Epithelial cell of esophagus (primary cell): ENCODE measurements around the gene GSTA1.
A peak's percentile ranks its signal among the peaks of the same experiment; 100 is the strongest.
"Not testable (repeated sequence)": the region's sequence is repeated elsewhere in the genome, so short reads cannot be mapped to it uniquely, and the experiment has no call there.

ENCODE experiments used
- DNase-seq: peaks from one replicate; pipeline ENCODE4 v3.0.0; 2010; ENCODE audit warnings: low read depth
- H3K4me3 ChIP-seq: 2 replicates; pipeline ENCODE4 v1.5.1; 2011; ENCODE audit warnings: mild to moderate bottlenecking, low read length, control low read depth
- CTCF ChIP-seq: IDR thresholded peaks from 2 replicates; pipeline ENCODE4 v1.5.1; 2011; ENCODE audit warnings: low read depth, mild to moderate bottlenecking, low read length, control low read depth, inconsistent platforms; ENCODE audit not compliant: insufficient read depth; ENCODE audit errors: missing control alignments

The GSTA1 gene

GRCh38 chr6:52761673-52762491 is 41.7 kb downstream of the GSTA1 start:
- DNase-seq, H3K4me3 ChIP-seq: not testable (repeated sequence)

- DNase-seq: no peak
- H3K4me3 ChIP-seq: no peak overlapping the region
- no peak for TF ChIP-seq CTCF
Observed at GRCh38 chr6:52760105-52760765, 43.4 kb downstream of the GSTA1 start.

DNA sequence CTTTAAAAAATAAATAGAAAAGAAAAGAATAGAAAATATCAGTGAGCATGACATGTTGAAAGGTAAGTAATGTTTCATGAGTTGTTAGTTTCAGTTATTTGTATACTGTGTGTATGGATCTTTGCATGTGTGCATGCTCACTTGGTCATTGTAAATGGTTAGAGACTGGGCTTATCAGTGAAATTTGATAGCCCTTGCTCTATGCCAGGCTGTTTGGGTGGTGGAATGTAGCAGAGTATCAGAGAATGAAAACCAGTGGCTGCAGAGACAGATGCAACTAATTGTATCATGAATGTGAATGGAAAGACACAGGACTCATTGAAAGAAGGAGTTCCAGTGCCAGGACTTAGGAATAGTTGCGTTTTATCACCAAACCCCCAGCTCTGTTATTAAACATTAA is 44.5 kb downstream of the GSTA1 start:
- no peak for DNase-seq

GRCh38 chr6:52757651-52758338 is 45.8 kb downstream of the GSTA1 start:
- DNase-seq, H3K4me3 ChIP-seq: not testable (repeated sequence)

More for the DNA sequence above, 44.5 kb downstream of the GSTA1 start:
- TF ChIP-seq CTCF: no peak
- H3K4me3 ChIP-seq: no peak overlapping the region

GRCh38 chr6:52754443-52754842 is 49.2 kb downstream of the GSTA1 start:
- H3K4me3 ChIP-seq: no peak overlapping the region
- no peak for TF ChIP-seq CTCF
- DNase-seq: no peak

DNA sequence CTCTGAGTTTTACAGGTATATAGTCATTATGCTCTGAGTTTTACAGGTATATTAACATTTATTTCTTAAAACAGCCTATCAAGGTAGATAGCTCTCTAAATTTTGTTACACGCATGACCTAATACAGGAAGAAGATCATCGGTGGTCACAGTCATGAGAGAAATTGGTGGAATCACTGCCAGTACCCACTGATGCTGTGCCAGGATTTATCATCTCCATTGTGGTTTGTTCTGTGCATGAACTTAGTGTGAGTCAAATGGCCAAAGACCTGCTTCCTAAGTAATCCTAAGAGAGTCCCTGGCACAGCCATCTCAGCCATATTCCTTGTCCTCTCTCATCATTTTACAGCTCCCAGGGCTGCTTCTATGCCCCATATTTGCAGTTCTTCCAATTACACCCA is 50.5 kb downstream of the GSTA1 start:
- H3K4me3 ChIP-seq, DNase-seq: not testable (repeated sequence)

DNA sequence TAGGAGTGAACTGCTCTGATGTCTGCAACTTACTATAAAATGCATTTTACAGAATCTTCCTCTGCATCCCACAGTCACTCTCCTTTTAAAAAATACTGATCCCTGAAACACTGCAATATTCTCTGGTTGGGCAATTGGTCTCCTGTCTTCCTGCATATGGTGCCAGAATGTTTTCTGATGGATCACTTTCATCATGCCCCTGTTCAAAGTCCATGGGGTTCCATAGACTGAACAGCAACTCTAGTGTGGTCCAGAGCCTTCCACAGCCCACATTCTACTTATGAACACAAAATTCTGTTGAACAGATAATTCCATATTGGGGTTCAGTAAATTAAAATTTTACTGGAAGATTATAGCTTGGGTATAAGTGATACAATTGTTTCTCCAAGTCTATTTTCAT is 51.3 kb downstream of the GSTA1 start:
- DNase-seq: no peak
- H3K4me3 ChIP-seq: no peak overlapping the region
- TF ChIP-seq CTCF: no peak

- TF ChIP-seq CTCF: no peak
- H3K4me3 ChIP-seq: no peak overlapping the region
- peak; percentile 12 for DNase-seq
Observed at GRCh38 chr6:52749556-52750152, 54.0 kb downstream of the GSTA1 start.

GRCh38 chr6:52747301-52747700 is 56.3 kb downstream of the GSTA1 start:
- not testable (repeated sequence) for H3K4me3 ChIP-seq
- DNase-seq: peak; percentile 52
